ENCODE data around the gene PNPLA2. TPM values are rescaled to one million over a fixed set of nuclear protein-coding genes. Genes with fewer than 3 reads are reported as not detected.

PNPLA2 gene
- total RNA-seq, 1 donor from 2014 or later, result 9.0 TPM

GRCh38 chr11:816433-816779, 2.3 kb upstream of the PNPLA2 start:
- DNase-seq (ENCODE audit: low read depth) (no peak), FAIRE-seq (no peak)
- TF ChIP-seq CTCF (IDR thresholded peaks at IDR 0.05; ENCODE audit: insufficient read depth, low read length, severe bottlenecking), result no peak
- Histone ChIP-seq H3K4me3 (ENCODE audit: low read depth, low read length) (no peak overlapping the region), H3K27me3 (ENCODE audit: control insufficient read depth, insufficient read depth, low read length) (no peaks in the 10 kb centered on the region), H3K36me3 (ENCODE audit: control insufficient read depth, insufficient read depth, low read length) (peaks cover 16% of the 10 kb centered on the region)

- no peak for FAIRE-seq
- peak; percentile 45 for DNase-seq (ENCODE audit: low read depth)
- H3K4me3 ChIP-seq (ENCODE audit: low read depth, low read length), result peak overlapping the region; percentile 73
- H3K36me3 ChIP-seq (ENCODE audit: control insufficient read depth, insufficient read depth, low read length), result peaks cover 15% of the 10 kb centered on the region
- no peak for TF ChIP-seq CTCF (IDR thresholded peaks at IDR 0.05; ENCODE audit: insufficient read depth, low read length, severe bottlenecking)
- no peaks in the 10 kb centered on the region for H3K27me3 ChIP-seq (ENCODE audit: control insufficient read depth, insufficient read depth, low read length)
These were observed 616 bp downstream of the PNPLA2 start for GRCh38 chr11:819129-819931.

DNA sequence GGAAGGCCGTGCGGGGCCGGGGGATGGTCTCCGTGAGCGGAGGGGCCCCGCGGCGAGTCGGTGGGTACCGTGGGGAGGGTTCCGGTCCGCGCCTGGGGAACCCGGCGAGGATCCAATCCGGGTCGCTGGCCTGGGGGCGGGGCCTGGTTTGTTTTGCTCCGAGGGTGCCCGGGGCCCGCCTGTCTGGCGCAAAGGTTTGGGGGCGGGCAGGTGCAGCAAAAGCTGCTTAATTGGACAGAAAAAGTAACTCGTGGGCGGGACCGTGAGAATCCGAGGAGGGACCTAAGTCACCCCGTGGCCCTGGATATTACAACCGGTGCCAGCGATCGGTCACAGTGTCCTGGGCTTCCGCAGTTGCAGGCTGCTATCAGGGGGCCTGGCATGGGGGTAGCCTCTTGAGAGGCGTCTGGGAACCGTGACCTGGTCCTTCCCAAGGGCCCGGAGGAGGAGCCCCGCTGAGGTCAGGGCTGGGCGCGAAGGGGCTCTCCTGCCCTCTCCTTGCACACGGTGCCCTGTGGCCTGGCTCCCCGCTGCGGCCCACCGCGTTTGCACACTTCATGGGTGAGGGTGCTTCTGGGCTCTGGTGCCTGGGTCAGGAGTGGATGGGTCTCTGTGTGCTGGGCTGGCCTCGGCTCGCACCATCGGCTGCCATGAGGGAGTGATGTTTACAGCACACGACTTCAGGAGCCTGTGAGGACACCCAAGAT, 1.4 kb downstream of the PNPLA2 start:
- DNase-seq (ENCODE audit: low read depth) (peak; percentile 66), FAIRE-seq (no peak)
- H3K4me3 ChIP-seq (ENCODE audit: low read depth, low read length), result peak overlapping the region; percentile 73
- TF ChIP-seq CTCF (IDR thresholded peaks at IDR 0.05; ENCODE audit: insufficient read depth, low read length, severe bottlenecking), result no peak
- H3K36me3 ChIP-seq (ENCODE audit: control insufficient read depth, insufficient read depth, low read length), result peaks cover 17% of the 10 kb centered on the region
- no peaks in the 10 kb centered on the region for H3K27me3 ChIP-seq (ENCODE audit: control insufficient read depth, insufficient read depth, low read length)

DNA sequence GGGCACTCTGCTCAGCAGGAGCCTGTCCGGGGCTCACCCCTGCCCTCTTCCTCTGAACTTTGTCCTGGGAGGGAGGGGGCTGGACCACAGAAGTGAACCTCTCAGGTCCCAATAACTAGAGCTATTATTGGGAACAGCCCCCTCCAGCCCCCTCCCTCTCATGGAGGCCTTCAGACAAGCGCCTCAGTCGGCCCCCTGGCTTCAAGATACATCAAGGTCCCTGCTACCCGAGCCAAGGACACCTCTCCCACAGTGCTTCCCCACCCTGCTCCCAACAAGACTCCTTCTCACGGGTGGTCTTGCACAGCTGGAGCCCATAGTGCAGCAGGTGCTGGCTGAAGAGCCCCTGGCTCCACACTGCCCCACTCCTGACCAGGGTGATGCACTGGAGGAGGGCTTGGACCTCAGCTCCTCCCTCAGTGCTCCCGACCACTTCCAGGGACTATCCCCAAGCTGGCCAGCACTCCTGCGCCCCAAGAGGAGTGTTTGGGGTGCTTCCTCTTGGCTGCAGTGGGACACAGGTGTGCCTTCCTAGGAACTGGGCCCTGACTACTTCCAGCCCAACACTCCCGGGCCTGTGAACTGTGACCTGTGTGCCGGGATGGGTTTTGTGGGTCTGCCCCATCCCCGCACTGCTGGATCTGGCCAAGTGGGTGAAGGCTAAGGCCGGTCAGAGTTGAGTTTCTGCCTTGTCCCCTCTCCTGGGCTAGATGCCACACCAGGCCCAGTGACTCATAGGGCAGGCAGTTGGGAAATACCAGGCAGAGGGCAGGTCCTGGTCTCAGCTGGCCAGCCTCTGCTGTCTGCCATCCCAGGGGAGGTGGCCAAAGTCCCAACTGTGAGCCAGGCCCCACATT, 2.2 kb downstream of the PNPLA2 start:
- peak; percentile 49 for DNase-seq (ENCODE audit: low read depth)
- Histone ChIP-seq H3K36me3 (ENCODE audit: control insufficient read depth, insufficient read depth, low read length) (peaks cover 18% of the 10 kb centered on the region), H3K27me3 (ENCODE audit: control insufficient read depth, insufficient read depth, low read length) (no peaks in the 10 kb centered on the region), H3K4me3 (ENCODE audit: low read depth, low read length) (peak overlapping the region; percentile 73)
- FAIRE-seq, result no peak
- no peak for TF ChIP-seq CTCF (IDR thresholded peaks at IDR 0.05; ENCODE audit: insufficient read depth, low read length, severe bottlenecking)

DNA sequence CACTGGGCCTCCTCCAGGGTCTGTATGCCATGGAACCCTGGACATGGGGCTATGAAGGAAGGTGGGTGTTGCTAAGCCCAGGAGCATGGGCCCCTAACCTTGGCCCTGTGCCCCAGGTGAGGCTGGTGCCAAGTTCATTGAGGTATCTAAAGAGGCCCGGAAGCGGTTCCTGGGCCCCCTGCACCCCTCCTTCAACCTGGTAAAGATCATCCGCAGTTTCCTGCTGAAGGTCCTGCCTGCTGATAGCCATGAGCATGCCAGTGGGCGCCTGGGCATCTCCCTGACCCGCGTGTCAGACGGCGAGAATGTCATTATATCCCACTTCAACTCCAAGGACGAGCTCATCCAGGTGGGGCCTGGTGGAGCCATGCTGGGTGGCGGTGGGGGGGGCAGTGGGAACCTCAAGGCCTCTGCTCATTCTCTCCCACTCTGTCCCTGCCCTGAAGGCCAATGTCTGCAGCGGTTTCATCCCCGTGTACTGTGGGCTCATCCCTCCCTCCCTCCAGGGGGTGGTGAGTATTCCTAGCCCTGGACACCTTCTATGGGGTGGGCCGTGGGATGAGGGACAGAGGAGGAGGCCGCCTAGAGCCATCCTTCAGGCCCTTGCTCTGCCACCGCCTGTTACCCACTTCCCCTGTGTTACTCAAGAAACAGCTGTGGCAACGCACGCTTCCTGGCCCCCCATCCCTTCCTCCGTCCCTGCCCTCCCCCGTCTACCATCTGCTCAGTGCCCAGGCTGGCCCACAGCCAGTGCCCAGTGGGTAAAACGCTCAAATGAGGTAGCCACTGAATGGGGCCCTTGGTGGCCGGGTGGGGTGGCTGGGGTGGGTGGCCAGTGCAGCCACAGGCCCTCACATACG, 3.0 kb downstream of the PNPLA2 start:
- Histone ChIP-seq H3K4me3 (ENCODE audit: low read depth, low read length) (no peak overlapping the region), H3K36me3 (ENCODE audit: control insufficient read depth, insufficient read depth, low read length) (peaks cover 18% of the 10 kb centered on the region), H3K27me3 (ENCODE audit: control insufficient read depth, insufficient read depth, low read length) (no peaks in the 10 kb centered on the region)
- TF ChIP-seq CTCF (IDR thresholded peaks at IDR 0.05; ENCODE audit: insufficient read depth, low read length, severe bottlenecking), result no peak
- FAIRE-seq (no peak), DNase-seq (ENCODE audit: low read depth) (no peak)
